Adrenal gland (tissue), 5 donors: Measurements from ENCODE around the gene NSMF.

ENCODE experiments used
- CTCF ChIP-seq, 6 experiments: fragments of 450-650 bp in 4 of 6; fragments of 200-600 bp in 2 of 6; sonication (generic) in 1 of 6; IDR thresholded peaks; 1 replicate in 5 of 6; 2 replicates in 1 of 6; pipeline versions ENCODE4 v1.5.1 to v1.8.0; 2016 to 2021; ENCODE audit warnings: antibody characterized with exemption in 6 of 6, mild to moderate bottlenecking in 2 of 6, moderate library complexity in 1 of 6
- POLR2A ChIP-seq, 2 donors: fragments of 450-650 bp; IDR thresholded peaks; one replicate each; pipeline ENCODE4 v1.6.1; 2017; ENCODE audit warnings: antibody characterized with exemption in 2 of 2, mild to moderate bottlenecking in 2 of 2, moderate library complexity in 1 of 2
- donor health status: DM: no; HTN: no; CAD: no.

GRCh38 chr9:137453643-137454081 is 5.5 kb downstream of the NSMF start:
- TF ChIP-seq CTCF (IDR thresholded peaks at IDR 0.05) (no peak), POLR2A (IDR thresholded peaks at IDR 0.05) (no peak)
